HG02885 (cell line): ENCODE measurements around the gene ST3GAL4.
"Not testable (repeated sequence)": the region's sequence is repeated elsewhere in the genome, so short reads cannot be mapped to it uniquely, and the experiment has no call there.

Experiments
- ATAC-seq: cut with Tn5 transposase; IDR thresholded peaks from one replicate; pipeline ENCODE4 v1.9.1; 2021; ENCODE audit warnings: mild to moderate bottlenecking; ENCODE audit not compliant: unreplicated experiment, poor library complexity

The ST3GAL4 gene

DNA sequence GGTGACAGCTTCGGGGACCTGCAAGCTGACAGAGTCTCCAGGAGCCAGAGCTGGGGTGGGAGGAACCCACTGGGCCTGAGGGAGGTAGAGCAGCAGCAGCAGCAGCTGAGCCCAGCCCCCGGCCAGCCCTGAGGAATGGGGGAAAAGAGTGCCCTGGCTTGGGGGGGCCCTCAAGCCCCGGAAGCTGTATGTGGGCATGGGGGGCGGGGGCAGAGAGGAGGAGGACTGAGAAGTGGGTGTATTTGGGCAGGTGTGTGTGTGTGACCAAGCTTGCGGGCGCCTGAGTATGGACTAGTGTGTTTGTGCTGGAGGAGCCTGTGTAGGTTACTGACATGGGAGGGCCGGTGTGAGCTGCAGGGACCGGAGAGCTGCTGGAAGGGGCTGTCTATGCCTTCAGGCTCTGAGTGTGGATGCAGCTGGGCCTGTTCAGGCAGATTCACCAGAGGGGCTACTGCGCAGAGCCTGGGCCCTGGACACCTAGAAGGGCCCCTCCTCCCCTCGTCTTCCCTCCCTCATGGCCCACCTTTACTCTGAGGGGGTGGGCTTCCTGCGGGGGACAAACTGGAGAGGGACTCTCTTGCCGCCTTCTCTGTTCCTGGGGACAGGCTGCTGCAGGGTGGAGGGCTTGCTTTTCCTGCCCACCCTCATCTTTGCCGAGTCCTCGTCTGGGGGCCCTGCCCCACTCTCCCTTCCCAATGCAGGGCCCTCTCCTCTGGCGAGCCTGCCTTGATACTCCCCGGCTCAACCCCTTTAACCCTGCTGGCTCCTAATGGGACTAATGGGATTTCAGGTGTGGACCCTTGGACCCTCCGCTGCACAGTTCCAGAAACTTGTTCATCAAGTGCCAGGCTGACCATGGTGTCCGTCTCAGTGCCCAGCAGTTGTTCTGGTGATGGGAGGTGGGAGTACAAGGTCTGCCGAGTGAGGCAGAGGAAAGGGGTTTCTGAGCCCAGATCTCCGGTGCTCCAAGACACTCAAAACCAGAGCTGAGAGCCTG lies 28.2 kb downstream of the ST3GAL4 start:
- no peak for ATAC-seq

DNA sequence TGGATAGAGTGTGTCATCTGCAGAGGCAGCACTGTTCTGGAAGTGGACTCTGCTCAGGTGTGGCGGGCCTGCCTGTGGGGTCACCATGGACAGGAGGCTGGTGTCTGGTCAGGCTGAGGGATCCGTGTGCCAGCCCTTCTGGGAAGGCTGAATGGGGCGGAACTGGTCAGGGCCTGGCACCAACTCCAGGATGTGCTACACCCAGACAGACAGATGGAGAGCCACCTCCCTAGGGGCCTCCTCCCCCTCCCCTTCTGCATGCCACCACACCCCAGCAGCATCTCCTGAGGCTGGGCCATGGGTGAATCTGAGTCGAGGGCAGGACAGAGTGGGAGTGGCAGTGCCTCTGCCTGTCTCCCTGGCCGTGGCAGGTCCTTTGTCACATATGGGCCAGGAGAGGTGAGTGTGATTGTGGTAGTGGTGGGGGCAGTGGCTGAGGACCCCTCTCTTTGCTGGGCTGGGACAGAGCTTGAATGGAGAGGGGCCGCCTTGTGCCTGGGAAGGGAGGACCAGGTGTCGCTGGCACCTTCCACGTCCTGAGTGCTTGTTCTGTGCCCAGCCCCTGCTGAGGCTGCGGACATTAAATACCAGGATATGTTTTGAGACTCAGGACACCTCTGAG lies 29.1 kb downstream of the ST3GAL4 start:
- no peak for ATAC-seq

DNA sequence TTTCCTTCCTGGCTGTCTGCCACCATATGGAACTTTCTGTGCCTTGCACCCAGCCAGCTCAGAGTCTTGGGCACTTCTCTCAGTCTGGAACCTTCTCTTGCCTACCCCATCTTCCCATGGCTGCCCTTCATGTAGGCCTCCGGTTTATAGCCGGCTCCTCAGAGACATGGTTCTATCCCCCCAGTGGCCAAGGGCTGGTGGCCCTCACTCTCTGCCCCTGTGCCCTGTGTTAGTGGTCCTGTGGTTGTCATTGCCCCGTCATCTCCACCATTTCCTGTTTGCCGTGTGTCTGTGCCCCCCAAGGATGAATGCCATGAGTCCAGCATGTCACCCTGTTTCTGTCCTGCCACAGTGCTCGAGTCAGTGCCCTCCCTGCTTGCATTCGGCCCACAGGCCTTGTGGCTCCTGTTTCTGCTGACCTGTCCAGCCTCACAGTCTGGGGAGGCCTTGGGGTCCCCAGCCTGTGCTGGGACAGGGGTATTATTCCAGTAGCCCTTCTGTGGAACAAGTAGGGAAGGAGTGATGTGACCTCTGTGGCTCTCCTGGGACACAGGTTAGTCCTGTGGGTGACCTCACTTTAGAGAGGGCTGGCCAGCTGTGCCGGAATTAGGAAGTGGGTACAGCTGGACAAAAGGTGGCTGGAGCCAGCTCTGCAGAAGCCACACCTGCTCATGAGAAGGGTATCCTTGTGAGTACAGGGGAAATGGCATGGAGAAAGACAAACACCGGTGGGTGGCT lies 30.7 kb downstream of the ST3GAL4 start:
- ATAC-seq, result no peak

DNA sequence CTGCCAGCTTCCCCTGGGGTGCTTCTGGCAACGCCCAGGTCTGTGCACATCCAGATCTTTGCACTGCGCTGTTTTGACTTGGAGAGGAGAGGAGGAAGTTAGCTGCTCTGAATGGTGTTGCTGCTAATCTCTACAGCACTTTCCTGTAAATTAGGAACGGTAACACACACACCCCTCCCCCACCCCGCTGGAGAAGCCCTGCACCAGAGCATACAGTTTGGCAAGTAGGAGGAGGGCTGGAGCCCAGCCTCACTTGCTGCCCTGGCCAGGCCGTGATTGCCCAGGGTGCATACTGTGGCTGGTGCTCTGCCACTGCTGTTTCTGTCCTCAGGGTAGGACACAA lies 31.2 kb downstream of the ST3GAL4 start:
- ATAC-seq, result not testable (repeated sequence)

DNA sequence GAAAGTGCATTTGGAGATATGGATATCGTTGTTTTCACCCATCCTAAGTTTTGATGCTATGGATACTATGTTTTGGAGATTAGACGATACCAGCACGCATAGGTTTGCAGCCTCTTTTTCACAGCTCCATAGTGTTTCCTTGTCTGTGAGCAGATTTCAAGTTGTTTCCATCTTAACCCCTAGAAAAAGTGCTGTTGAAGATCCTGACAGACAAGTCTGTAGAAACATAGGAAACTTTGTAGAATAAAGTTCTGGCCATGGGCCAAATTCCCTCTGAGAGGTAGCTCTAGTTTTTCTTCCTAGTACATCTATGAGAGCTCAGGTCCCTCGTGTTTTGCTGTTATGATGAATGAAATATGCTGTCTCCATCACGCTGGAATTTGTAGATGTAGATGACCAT lies 32.4 kb downstream of the ST3GAL4 start:
- no peak for ATAC-seq

DNA sequence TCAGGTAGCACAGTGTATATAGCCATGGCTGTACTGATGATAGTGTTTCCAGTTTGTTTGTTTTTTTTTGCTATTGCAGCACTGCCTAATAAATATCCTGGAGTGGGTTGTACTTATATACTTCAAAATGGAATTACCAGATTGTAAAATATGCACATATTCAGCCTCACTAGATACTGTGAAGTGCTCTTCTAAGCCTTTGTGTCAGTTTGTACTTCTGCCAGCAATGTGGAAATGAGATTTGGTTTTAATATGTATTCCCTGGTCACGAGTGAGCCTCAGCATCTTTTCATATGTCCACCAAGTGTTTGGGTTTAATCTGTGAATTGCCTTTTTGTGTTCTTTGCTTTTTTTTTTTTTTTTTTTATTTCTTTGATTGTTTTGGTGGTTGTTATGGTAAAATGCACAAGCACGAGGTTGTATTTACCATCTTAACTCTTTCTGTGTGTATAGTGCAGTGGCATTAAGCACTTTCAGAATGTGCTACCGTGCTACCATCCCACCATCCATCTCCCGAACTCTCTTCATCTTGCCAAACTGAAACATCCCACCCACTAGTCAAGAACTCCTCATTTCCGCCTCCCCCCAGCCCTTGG lies 34.9 kb downstream of the ST3GAL4 start:
- ATAC-seq, result no peak

DNA sequence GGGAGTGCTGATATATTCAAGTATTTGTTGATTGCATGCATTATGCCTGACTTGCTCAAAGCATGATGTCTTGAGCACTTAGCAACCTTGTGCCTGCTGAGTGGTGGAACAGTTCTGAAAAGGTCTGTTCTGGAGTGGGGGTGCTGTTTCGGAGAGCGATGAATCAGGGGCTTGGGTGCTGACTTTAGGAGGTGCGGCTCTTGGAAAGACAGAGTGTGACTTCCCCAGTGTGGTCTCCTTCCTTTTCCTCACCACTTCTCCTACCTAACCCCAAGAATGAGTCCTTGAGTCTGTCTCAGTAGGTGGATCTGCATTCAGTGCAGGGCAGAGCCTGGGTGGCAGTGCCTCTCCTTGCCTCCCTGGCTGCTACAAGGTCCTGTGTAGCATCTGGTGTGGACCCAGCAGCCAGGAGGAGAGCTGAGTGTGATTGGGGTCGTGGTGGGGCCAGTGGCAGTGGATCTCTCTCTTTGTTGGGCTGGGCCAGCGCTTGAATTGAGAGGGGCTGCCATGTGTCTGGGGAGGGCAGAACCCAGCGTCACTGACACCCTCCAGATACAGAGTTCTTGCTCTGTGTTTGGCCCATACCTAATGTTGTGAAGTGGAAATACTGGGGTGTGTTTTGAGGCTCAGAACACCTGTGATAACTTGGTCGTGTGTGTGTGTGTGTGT lies 35.9 kb downstream of the ST3GAL4 start:
- no peak for ATAC-seq

DNA sequence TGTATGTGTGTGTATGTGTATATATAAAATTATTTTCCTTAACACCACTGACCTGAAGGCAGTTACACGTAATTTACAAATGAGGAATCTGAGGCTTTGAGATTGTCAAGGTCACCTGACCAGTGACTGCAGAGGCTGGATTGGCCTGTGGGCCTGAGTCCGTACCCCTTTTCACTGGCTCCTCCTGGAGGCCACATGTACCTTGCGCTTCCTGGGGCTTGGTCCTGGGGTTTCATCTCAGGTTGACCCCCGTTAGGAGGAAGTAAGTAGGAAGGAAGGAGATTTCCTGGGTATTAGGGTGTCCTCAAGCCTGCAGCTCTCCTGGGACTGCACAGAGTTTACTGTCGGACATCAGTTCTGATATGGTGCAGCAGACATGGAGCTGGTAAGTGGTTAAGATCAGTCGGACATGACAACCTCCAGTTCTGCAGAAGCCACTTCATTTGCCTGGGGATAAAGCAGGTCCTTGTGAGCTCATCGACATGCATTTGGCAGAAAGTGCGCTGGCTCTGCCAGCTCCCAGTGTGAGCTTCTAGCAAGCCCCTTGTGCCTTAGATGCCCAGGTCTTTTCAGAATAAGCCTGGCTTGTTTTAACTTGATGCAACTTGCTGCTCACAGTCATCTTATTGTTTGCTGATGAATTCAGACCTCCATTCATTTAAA lies 36.6 kb downstream of the ST3GAL4 start:
- ATAC-seq, result no peak

DNA sequence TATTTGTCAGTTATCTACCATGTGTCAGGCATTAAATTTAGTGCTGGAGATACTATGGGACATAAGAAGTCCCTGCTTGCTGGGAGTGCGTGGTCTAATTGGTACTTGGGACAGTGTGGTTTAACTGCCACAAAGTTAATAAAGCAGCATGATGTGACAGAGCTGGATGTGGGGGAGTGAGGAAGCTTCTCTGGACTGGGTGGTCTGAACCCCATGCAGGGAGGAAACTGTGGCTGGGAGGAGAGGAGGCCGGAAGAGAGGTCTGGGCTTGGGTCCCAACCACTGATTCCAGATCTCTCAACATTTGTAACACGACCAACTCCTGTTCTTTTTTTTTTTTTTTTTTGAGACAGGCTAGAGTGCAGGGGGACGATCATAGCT lies 37.1 kb downstream of the ST3GAL4 start:
- no peak for ATAC-seq

DNA sequence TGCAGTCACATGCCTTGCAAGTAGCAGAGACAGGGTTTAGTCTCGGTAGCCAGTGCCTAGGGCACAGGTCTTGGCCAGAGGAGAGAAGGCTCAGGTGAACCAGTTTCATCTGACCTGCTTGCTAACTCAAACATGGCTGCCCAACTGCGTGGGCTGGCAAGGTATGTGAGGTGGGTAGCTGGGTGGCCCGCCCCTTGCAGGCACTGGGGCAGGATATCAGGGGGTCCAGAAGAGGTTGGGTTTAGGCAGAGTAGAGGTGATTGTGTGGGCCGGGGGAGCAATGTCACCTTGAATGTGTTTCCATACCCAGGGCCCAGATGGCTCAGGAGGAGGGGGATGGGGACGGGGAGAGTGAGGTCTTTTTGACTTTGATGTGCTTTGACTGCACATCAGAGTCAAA lies 37.7 kb downstream of the ST3GAL4 start:
- ATAC-seq, result no peak

DNA sequence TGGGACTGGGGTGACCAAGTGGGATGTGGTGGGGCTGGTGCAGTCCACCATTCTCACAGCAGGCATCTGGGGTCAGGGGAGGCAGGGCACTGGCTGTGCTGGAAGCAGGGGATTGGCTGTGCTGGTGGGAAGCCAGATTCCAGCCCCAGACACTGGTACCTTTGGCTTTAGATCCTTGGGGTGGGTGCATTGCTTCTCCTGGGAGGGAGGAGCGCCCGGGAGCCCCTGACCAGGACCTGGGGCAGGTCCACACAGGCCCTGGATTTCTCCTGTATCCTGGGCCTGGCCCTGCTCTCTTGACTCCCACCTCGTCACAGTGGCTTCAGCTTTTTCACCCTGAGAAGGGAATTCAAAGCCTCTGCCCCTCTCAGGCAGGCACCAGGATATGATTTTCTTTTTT lies 38.5 kb downstream of the ST3GAL4 start:
- no peak for ATAC-seq

DNA sequence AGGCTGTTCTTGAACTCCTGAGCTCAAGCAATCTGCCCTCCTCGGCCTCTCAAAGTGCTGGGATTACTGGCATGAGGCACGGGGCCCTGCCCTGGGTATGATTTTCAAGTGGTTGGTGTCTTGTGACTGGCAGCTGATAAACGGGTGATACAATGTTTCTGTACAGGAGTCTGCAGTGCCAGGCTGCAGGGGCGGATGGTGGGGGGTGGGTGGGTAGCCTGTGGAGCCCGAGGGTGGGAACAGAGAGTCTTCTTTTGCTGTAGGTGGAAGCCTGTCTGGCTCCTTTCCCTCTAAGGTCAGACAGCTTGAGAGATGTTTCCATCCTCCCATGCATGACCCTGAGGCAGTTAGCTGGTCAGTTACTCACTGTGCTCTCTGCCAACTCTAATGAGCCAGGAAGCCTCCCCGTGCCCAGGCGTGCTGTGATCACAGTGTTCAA lies 39.2 kb downstream of the ST3GAL4 start:
- not testable (repeated sequence) for ATAC-seq

DNA sequence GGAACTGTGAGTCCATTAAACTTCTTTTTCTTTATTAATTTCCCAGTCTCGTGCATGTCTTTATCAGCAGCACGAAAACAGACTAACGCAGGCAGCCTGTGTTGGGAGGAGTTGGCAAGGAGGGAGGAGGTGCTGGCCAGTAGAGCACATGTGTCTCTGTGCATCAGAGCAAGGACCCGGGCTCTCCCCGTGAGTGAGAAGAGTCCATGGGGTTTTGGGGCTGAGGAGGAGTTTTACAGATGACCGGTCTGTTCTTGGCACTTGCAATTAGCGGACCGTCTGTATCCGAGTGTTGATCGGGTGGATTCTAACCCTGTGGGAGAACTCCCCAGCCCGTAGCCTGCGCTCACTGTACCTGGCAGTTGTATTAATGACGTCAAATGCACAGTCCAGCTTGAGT lies 40.3 kb downstream of the ST3GAL4 start:
- not testable (repeated sequence) for ATAC-seq

DNA sequence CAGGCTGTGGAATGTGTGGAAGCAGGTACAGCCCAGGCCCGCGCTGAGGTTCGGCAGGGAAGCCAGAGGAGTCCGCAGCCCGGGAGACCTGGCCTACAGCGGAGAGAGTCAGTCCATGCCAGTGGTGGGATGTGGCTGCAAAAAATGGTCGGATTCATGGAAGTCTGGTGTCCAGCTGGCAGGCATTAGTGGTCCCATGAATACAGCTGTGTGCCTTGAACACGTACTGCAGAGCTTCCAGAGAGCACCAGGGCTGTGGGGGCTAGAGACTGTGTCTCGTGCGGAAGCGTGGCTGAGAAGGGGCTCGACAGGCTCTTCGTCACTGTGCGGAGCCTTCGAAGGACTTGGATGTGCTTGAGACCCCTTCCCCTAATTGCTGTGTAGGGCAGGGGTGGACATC lies 40.8 kb downstream of the ST3GAL4 start:
- not testable (repeated sequence) for ATAC-seq

DNA sequence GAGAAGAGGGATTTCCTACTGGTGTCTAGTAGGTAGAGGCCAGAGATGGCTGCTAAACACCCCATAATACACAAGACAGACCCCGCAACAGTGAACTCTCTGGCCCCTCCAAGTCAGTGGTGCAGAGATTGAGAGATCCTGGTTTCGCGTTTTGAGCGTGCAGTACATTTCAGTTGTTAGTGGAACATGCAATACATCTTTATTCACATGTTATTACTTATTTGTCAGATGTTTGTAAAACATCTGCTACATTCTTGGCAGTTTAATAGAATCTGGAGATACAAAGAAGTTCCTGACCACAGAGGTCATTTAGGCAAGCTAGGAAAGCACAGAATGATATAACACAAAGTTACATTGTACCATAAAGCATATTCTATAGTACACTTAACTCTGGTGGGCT lies 41.5 kb downstream of the ST3GAL4 start:
- no peak for ATAC-seq

DNA sequence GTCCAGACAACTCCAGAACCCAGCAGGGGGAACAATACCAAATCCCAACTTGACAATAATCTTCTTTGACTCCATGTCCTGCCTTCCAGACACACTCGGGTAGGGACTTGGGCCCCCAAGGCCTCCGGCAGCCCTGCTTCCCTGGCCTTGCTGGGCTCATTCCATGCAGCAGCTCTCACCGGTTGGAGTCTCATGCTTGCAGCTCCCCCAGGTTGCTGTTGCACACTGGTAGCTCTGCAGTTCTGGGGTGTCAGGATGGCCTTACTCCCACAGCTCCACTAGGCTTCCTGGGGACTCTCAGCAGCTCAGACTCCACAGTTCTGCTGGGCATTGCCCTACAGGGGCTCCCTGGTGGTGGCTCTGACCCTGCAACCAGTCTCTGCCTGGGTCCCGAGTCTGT lies 42.8 kb downstream of the ST3GAL4 start:
- ATAC-seq, result no peak

DNA sequence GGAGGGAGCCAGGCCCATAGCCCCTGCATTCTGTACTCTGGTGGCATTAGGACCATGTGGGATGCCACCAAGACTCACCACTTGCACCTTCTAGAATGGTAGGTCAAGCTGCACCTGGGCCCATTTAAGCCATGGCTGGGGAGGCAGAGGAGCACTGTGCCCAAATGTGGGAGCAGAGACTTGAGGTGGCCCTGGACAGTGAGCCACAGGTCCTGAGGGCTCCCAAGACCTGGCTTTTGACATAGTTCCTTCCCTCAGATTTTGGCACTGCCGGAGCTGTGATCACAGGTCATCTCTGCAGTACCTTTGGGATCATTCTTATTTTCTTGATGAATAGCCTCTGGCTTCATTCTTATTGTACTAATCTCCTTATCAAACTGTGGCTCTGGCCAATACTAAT lies 43.2 kb downstream of the ST3GAL4 start:
- no peak for ATAC-seq

DNA sequence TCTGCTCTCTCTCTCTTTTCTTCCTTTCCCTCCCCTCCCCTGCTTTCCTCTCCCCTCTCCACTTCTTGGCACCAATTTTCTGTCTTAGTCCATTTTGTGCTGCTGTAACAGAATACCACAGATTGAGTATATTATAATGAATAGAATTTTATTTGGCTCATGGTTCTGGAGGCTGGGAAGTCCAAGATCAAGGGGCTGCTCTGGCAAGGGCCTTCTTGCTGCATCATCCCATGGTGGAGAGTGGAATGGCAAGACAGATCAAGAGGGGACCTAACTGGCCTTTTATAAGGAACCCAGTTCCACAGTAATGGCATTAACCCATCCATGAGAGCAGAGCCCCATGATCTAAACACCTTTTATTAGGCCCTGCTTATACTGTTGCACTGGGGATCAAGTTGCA lies 44.5 kb downstream of the ST3GAL4 start:
- ATAC-seq, result no peak

DNA sequence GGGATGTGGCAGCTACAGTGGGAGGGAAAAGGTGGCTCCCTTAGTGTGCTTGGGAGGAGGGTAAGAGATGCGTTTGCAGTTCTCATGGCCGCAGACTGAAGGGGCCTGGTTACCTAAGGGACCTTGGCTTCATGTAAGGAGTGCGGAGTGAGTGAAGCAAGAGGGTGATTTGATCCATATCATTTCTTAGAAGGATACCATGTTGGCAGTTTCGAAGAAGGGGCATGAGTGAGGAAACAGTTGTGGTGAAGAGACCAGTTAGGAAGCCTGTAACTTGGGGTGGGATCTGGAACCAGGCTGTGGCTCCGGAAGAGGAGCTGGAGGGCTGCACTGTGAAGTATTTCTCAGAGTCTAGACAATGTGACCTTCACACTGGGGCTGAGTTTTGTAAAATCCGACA lies 45.0 kb downstream of the ST3GAL4 start:
- ATAC-seq, result no peak
